Measurements from ENCODE around the gene RAC2.

RAC2 gene

DNA sequence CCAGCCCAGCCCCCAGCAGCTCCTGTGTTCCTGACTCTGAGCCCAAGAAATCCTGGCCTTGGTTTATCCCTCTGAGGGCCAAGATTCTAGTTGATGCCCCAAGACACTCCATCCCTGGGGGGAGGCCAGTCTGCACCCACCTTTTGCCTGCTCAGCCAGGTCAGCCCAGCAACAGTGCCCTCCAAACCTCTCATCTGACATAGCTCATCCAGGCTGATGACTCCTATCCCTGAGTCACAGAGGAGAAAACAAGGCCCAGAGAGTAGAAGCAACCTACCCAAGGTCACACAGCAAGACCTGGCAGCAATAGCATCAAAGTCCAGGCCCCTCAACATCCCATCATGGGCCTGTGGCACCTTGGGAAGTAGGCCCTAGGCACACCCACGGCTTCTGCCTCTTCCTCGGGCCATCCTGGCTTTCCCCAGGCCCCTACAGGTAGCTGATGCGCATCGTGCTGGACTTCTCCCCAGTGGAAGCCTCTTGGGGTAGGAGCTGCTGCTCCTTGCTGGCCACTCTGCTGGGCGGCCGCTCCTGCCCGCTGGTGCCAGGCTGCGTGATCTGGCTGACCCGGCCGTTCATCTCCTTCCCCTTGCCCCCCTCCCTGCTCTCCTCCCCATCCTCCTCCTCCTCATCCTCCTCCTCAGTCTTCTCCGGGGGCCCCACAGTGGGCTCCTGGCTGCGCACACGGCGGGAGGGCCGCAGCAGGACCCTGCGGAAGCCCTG is 37.8 kb downstream of the RAC2 start:
- Histone ChIP-seq H2BK15ac (ENCODE audit: low read depth, poor library complexity, severe bottlenecking) (no peak overlapping the region), H2AFZ (ENCODE audit: low read depth, low read length) (no peak overlapping the region), H2BK12ac (ENCODE audit: low read length in 2 of 2) (no peak overlapping the region), H3K4ac (ENCODE audit: low read depth in 1 of 2, low read length in 2 of 2) (no peak overlapping the region), H3K4me2 (ENCODE audit: low read length, poor library complexity, severe bottlenecking) (no peak overlapping the region), H3K4me3 (ENCODE audit: insufficient read depth in 1 of 2, low read depth in 1 of 2, low read length in 2 of 2) (no peak overlapping the region), H3K9me3 (ENCODE audit: control insufficient read depth, low read length) (no peaks in the 10 kb centered on the region), H2AK5ac (ENCODE audit: low read length, severe bottlenecking) (no peak overlapping the region), H2BK120ac (ENCODE audit: low read depth, low read length) (no peak overlapping the region), H3K27me3 (ENCODE audit: control insufficient read depth in 1 of 2, insufficient read depth in 1 of 2, low read length in 2 of 2) (peaks cover 12 to 40% of the 10 kb centered on the region in 2 experiments), H3K27ac (ENCODE audit: low read length, poor library complexity, severe bottlenecking) (no peak overlapping the region), H2BK5ac (ENCODE audit: low read depth, low read length, poor library complexity, severe bottlenecking) (no peak overlapping the region), H3K23ac (ENCODE audit: low read length in 2 of 2) (no peak overlapping the region), H4K8ac (ENCODE audit: low read length) (no peak overlapping the region), H3K36me3 (ENCODE audit: control insufficient read depth in 1 of 2, insufficient read depth in 2 of 2, low read depth in 1 of 2, low read length in 2 of 2) (no peaks in the 10 kb centered on the region), H3K9ac (ENCODE audit: low read length) (no peak overlapping the region), H3K79me1 (replicated peaks; ENCODE audit: low read length, poor library complexity, severe bottlenecking) (no peaks in the 10 kb centered on the region), H3K4me1 (ENCODE audit: control insufficient read depth, insufficient read depth, low read depth, low read length) (peaks cover 9% of the 10 kb centered on the region), H3K14ac (ENCODE audit: low read length in 2 of 2) (no peak overlapping the region), H3K18ac (ENCODE audit: low read depth in 1 of 2, low read length in 2 of 2) (no peak overlapping the region), H4K91ac (ENCODE audit: low read length) (peak overlapping the region; percentile 22)
- no peak for DNase-seq
- WGBS = 87% methylated on average over 14 of the region's 16 CpGs

DNA sequence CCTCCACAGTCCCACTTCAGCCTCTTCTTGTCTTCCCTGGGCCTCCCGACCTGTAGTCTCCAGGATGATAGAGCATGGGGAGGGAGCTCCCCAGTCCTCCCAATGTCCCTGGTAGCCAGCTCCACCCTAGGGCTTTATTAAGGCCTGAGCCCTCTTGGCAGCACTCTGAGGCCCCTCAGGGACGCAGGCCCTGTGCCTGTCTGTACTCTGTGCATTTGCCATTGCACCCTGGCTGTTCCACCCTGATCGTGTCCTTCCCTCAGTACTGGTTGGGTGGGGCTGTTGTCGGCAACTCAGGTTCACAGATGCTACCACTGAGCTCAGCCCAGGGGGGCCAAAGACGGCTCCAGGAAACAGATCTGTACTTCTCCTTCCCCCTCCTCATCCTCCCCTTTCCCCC is 39.0 kb downstream of the RAC2 start:
- H3K79me1 ChIP-seq (replicated peaks; ENCODE audit: low read length, poor library complexity, severe bottlenecking) = no peaks in the 10 kb centered on the region
- no peak overlapping the region for H3K18ac ChIP-seq (ENCODE audit: low read depth in 1 of 2, low read length in 2 of 2)
- H2BK120ac ChIP-seq (ENCODE audit: low read depth, low read length) = no peak overlapping the region
- H4K8ac ChIP-seq (ENCODE audit: low read length) = no peak overlapping the region
- no peak overlapping the region for H3K4me2 ChIP-seq (ENCODE audit: low read length, poor library complexity, severe bottlenecking)
- DNase-seq = no peak
- H3K4ac ChIP-seq (ENCODE audit: low read depth in 1 of 2, low read length in 2 of 2) = no peak overlapping the region
- no peak overlapping the region for H3K9ac ChIP-seq (ENCODE audit: low read length)
- H3K4me3 ChIP-seq (ENCODE audit: insufficient read depth in 1 of 2, low read depth in 1 of 2, low read length in 2 of 2) = no peak overlapping the region
- peaks cover under 1 to 27% of the 10 kb centered on the region in 2 experiments for H3K27me3 ChIP-seq (ENCODE audit: control insufficient read depth in 1 of 2, insufficient read depth in 1 of 2, low read length in 2 of 2)
- no peak overlapping the region for H3K23ac ChIP-seq (ENCODE audit: low read length in 2 of 2)
- H3K9me3 ChIP-seq (ENCODE audit: control insufficient read depth, low read length) = no peaks in the 10 kb centered on the region
- no peaks in the 10 kb centered on the region for H3K36me3 ChIP-seq (ENCODE audit: control insufficient read depth in 1 of 2, insufficient read depth in 2 of 2, low read depth in 1 of 2, low read length in 2 of 2)
- H2AFZ ChIP-seq (ENCODE audit: low read depth, low read length) = no peak overlapping the region
- H3K27ac ChIP-seq (ENCODE audit: low read length, poor library complexity, severe bottlenecking) = no peak overlapping the region
- no peak overlapping the region for H3K14ac ChIP-seq (ENCODE audit: low read length in 2 of 2)
- 86% methylated on average over 5 of the region's 5 CpGs for WGBS
- H4K91ac ChIP-seq (ENCODE audit: low read length) = no peak overlapping the region
- no peak overlapping the region for H2BK15ac ChIP-seq (ENCODE audit: low read depth, poor library complexity, severe bottlenecking)
- no peak overlapping the region for H2AK5ac ChIP-seq (ENCODE audit: low read length, severe bottlenecking)
- H2BK5ac ChIP-seq (ENCODE audit: low read depth, low read length, poor library complexity, severe bottlenecking) = no peak overlapping the region
- H2BK12ac ChIP-seq (ENCODE audit: low read length in 2 of 2) = no peak overlapping the region
- peaks cover 10% of the 10 kb centered on the region for H3K4me1 ChIP-seq (ENCODE audit: control insufficient read depth, insufficient read depth, low read depth, low read length)

DNA sequence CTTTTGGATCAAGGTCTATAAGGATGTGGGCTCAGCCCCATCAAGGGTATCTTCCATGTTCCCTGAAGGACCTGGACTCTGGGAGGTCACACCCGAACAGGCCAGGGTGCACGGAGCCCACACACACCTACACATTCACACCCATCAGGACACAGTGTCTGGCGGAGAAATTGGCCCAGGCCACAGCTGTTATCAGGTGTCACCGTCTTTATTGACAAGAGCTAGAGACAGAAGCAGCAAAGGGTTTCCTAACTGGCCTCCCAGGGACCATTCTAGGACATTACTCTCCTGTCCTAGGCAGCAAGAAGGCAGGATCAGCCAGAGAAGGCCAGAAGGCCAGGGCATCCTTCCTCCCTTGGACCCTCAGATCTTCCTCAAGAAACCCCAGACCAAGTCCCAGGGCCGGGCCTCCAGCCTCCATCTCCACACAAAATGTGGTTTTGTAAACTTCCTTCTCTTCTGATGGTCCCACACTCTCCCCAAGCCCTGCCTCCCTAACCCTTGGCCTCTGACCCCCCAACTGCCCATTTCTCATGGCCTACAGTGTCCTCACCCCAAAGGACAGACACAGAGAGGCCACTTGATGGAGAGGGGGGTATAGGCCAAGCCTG is 39.9 kb downstream of the RAC2 start:
- Histone ChIP-seq H4K91ac (ENCODE audit: low read length) (no peak overlapping the region), H2BK120ac (ENCODE audit: low read depth, low read length) (no peak overlapping the region), H2AK5ac (ENCODE audit: low read length, severe bottlenecking) (no peak overlapping the region), H3K14ac (ENCODE audit: low read length in 2 of 2) (no peak overlapping the region), H2BK15ac (ENCODE audit: low read depth, poor library complexity, severe bottlenecking) (peak overlapping the region; percentile 8), H3K23ac (ENCODE audit: low read length in 2 of 2) (no peak overlapping the region), H2AFZ (ENCODE audit: low read depth, low read length) (no peak overlapping the region), H3K36me3 (ENCODE audit: control insufficient read depth in 1 of 2, insufficient read depth in 2 of 2, low read depth in 1 of 2, low read length in 2 of 2) (no peaks in the 10 kb centered on the region), H2BK5ac (ENCODE audit: low read depth, low read length, poor library complexity, severe bottlenecking) (no peak overlapping the region), H4K8ac (ENCODE audit: low read length) (no peak overlapping the region), H3K9me3 (ENCODE audit: control insufficient read depth, low read length) (no peaks in the 10 kb centered on the region), H3K27me3 (ENCODE audit: control insufficient read depth in 1 of 2, insufficient read depth in 1 of 2, low read length in 2 of 2) (peaks cover 0 to 18% of the 10 kb centered on the region in 2 experiments), H3K4me1 (ENCODE audit: control insufficient read depth, insufficient read depth, low read depth, low read length) (peaks cover 13% of the 10 kb centered on the region), H3K9ac (ENCODE audit: low read length) (no peak overlapping the region), H3K4me3 (ENCODE audit: insufficient read depth in 1 of 2, low read depth in 1 of 2, low read length in 2 of 2) (no peak overlapping the region), H3K4ac (ENCODE audit: low read depth in 1 of 2, low read length in 2 of 2) (no peak overlapping the region), H3K27ac (ENCODE audit: low read length, poor library complexity, severe bottlenecking) (no peak overlapping the region), H3K18ac (ENCODE audit: low read depth in 1 of 2, low read length in 2 of 2) (no peak overlapping the region), H3K79me1 (replicated peaks; ENCODE audit: low read length, poor library complexity, severe bottlenecking) (no peaks in the 10 kb centered on the region), H3K4me2 (ENCODE audit: low read length, poor library complexity, severe bottlenecking) (no peak overlapping the region), H2BK12ac (ENCODE audit: low read length in 2 of 2) (no peak overlapping the region)
- 91% methylated on average over 5 of the region's 5 CpGs for WGBS
- no peak for DNase-seq

DNA sequence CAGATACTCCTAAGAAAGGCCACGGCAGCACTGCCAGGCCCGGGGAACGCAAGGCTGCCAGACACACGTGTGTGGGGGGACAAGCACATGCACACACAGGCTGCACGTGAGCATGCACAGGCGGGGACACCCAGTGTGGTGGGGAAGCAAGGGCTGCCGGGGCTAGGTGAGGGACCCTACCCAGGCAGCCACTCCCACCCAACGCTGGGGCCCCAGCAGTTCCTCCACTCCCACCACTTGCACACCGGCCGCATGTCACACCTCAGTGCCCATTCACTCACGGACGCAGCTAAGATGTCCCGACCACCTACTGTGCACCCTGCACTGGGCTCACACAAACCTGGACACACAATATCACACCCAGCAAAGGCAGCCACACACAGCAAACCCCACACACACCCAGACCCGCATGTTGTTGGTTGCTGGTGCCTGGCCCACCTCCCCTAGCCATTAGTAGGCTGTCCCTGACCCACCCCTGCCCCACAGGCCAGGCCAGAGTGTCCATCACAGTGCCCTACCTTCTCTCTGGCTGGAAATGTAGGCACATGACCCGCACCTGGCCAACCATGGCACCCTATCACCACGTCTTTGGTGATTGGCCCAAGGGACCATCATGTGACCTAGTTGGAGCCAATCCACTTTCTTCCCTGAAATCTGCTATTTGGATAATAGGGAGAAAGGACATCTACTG is 40.6 kb downstream of the RAC2 start:
- Histone ChIP-seq H3K4me2 (ENCODE audit: low read length, poor library complexity, severe bottlenecking) (no peak overlapping the region), H3K27me3 (ENCODE audit: control insufficient read depth in 1 of 2, insufficient read depth in 1 of 2, low read length in 2 of 2) (peaks cover 0 to 12% of the 10 kb centered on the region in 2 experiments), H2BK15ac (ENCODE audit: low read depth, poor library complexity, severe bottlenecking) (no peak overlapping the region), H3K36me3 (ENCODE audit: control insufficient read depth in 1 of 2, insufficient read depth in 2 of 2, low read depth in 1 of 2, low read length in 2 of 2) (no peaks in the 10 kb centered on the region), H2AFZ (ENCODE audit: low read depth, low read length) (no peak overlapping the region), H3K9me3 (ENCODE audit: control insufficient read depth, low read length) (no peaks in the 10 kb centered on the region), H2AK5ac (ENCODE audit: low read length, severe bottlenecking) (no peak overlapping the region), H2BK120ac (ENCODE audit: low read depth, low read length) (no peak overlapping the region), H3K4me3 (ENCODE audit: insufficient read depth in 1 of 2, low read depth in 1 of 2, low read length in 2 of 2) (no peak overlapping the region), H3K4ac (ENCODE audit: low read depth in 1 of 2, low read length in 2 of 2) (no peak overlapping the region), H3K14ac (ENCODE audit: low read length in 2 of 2) (no peak overlapping the region), H3K79me1 (replicated peaks; ENCODE audit: low read length, poor library complexity, severe bottlenecking) (no peaks in the 10 kb centered on the region), H4K91ac (ENCODE audit: low read length) (no peak overlapping the region), H3K18ac (ENCODE audit: low read depth in 1 of 2, low read length in 2 of 2) (no peak overlapping the region), H3K23ac (ENCODE audit: low read length in 2 of 2) (no peak overlapping the region), H4K8ac (ENCODE audit: low read length) (no peak overlapping the region), H2BK5ac (ENCODE audit: low read depth, low read length, poor library complexity, severe bottlenecking) (no peak overlapping the region), H3K27ac (ENCODE audit: low read length, poor library complexity, severe bottlenecking) (no peak overlapping the region), H2BK12ac (ENCODE audit: low read length in 2 of 2) (no peak overlapping the region), H3K4me1 (ENCODE audit: control insufficient read depth, insufficient read depth, low read depth, low read length) (peaks cover 16% of the 10 kb centered on the region), H3K9ac (ENCODE audit: low read length) (no peak overlapping the region)
- 87% methylated on average over 16 of the region's 16 CpGs for WGBS
- DNase-seq = no peak
